GM19240 (cell line): Measurements from ENCODE around the gene ARAP1.

Source experiments
- DNase-seq: peaks from one replicate; pipeline ENCODE4 v3.0.0; 2011; ENCODE audit warnings: low spot score; ENCODE audit not compliant: insufficient read length

The ARAP1 gene

GRCh38 chr11:72763823-72764222 is 11.6 kb upstream of the ARAP1 start:
- DNase-seq: no peak

DNA sequence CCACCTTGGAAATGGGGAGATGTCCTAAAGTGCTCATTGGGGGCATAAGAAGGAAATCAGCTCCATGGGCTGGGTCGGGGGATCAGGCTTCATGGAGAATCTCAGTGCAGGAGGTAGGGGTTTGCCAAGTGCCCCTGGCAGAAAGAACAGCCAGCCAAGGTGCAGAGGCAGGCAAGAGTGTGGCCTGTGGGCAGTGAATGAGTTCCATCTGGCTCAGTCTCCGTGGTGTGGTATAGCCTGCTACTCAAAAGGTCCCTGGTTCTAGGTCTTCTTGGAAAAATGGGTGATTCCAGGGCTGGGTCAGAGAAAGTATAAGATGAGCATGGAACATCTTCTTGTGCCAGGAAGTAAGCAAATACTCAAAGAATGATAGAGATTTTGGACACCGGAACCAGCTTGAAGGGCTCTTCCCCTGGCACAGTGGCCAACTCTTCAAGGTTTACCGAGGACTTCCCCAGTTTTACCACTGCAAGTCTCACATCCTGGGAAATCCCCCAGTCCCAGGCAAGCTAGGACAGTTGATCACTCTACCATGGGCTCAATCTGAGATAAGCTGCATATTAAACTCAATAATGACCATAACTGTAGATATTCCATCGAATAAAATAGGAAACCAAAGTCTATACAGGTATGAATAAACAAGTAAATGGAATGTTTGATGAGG is 10.6 kb upstream of the ARAP1 start:
- DNase-seq: no peak

GRCh38 chr11:72760539-72761405 is 8.6 kb upstream of the ARAP1 start:
- DNase-seq: no peak

DNA sequence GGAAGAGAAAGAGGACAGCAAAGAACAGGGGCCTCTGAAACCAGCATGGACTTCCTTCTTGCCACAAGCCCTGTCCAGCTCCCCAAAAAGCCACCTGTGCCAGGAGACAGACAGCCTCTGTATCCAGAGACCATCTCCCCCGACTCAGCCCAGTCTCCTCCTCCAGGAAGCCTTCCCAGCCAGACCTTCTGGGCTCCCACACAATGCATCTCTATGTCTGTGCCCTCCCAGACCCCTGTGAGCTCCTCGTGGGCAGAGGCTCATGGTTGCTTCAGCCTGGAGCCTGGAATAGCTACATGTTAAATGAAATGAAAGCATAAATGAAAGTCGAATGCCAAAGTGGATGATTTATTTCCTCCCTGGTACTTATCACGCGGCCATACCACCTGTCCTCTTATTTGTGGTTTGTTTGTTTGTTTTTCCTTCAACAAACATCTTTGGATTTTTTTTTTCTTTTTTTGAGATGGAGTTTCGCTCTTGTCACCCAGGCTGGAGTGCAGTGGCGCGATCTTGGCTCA is 7.3 kb upstream of the ARAP1 start:
- DNase-seq: no peak

- no peak for DNase-seq
Measured at GRCh38 chr11:72758690-72759389, 6.6 kb upstream of the ARAP1 start.

- no peak for DNase-seq
Measured at GRCh38 chr11:72758304-72758689, 6.1 kb upstream of the ARAP1 start.

GRCh38 chr11:72755713-72756285 is 3.6 kb upstream of the ARAP1 start:
- no peak for DNase-seq

GRCh38 chr11:72754544-72755155 is 2.4 kb upstream of the ARAP1 start:
- no peak for DNase-seq

DNA sequence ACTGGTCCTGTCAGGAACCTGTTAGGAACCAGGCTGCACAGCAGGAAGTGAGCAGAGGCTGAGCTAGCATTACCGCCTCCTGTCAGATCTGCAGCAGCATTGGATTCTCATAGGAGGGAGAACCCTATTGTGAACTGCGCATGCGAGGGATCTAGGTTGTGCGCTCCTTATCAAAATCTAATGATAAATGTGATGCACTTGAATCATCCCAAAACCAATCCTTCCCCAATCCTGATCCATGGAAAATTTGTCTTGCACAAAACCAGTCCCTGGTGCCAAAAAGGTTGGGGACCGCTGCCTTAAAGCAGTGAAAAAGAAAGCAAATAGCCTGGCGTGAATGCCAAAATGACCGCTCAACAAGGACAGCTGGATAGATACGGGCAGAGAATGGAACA is 1.9 kb upstream of the ARAP1 start:
- DNase-seq: no peak

DNA sequence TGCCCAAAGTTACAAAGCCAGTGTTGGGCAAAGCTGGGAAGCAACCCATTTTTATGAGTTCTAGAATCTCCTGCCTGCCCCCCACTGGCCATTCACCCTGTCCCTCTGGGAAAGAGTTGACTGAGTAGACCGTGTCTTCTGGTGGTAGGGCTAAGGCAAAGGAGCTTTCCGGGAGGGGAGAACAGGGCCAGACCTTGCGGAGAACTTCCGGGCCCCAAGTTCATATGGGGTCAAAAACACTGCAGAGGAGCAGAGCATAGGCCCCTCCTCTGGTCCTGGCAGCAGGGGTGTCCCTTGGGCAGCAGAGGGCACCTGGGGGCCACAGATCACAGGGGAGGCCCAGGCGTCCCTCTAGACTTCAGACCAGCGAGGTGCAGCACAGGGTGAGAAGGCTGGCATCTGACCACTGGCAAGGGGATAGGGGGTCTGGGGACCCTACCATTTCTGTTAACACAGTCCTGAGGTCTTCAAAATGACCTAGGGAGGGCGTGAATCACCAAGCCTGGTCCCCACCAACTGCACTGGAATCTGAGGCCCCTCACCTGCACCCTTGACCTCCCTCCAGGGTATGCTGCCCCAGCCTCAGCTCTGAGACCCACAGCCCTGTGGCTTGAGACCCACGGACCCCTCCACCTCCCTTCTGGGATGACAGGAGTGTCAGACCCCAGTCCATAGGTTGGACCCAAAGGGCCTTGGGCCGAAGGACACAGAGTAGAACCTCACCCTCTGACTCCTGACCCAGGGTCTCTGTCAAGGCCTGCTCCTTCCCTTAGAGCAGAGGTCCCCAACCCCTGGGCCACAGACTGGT is 1.3 kb upstream of the ARAP1 start:
- no peak for DNase-seq

DNA sequence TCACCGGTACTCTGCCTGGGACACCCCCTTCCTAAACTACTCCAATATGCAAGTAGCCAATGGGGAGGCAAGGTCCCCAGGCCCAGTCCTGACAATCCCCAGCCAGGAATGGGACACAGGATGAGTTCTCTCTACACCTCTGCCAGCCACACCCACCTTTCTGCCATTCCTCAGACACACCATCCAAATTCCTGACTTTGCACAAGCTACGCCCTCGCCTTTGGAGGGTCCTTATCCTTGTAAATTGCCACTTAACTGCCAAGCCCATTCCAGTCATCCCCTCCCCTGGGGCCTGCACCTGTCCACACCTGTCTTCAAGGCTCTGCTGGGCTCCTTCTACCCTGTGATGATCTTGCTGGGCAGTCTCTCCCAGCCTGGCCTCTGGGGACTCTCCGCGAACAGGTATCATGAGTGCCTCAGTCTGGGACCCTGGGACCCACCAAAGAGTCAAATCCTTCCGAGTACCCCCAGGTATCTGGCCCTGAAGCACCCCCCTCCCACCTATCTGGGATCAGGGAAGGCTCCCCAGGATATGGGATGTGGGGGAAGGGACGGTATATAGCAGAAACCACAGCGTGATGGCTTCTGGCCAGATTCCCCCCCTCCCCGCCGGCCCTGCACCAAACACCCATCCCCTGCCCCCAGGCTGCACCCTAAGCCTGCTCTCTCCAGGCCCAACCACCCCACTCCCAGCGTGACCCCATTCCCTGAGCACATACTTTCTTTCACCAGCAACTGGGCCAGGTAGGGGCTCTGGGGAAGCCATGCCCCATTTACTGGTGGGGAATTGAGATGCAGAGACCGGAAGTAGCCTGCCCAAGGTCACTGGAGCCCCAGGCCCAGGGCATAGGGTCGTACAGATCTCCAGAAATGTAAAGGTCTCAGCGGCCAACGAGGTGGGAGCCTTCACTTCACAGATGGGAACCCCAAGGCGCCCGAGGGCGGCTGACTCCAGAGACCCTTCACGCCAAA is 806 bp downstream of the ARAP1 start:
- no peak for DNase-seq

DNA sequence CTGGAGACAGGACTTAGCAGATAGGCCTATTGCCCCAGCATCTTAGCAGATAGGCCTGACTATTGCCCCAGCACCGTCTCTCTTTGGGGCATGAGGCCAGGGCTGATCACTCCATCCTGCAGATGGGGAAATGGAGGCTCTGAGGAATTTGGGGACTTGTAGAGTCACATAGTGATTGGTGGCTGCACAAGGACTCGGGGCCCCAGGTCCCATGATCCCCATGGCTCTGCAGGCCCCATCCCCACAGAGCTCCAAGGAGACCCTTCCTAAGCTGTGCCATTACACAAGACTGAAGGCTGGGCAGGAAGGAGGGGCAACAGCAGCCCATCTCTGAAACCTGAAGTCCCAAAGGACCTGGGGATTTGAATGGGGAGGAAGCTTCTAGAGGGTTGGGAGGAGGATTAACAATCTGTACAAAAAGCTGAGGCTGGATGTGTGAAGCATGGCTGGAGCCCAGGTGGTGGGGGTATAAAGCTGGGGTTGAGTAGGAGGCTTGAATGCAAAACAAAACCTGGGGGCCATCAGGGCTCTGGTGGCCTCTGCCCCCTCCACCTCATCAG is 1.6 kb downstream of the ARAP1 start:
- no peak for DNase-seq

GRCh38 chr11:72750086-72750485 is 2.1 kb downstream of the ARAP1 start:
- DNase-seq: no peak

- DNase-seq: no peak
Measured at GRCh38 chr11:72747289-72747855, 4.8 kb downstream of the ARAP1 start.

DNA sequence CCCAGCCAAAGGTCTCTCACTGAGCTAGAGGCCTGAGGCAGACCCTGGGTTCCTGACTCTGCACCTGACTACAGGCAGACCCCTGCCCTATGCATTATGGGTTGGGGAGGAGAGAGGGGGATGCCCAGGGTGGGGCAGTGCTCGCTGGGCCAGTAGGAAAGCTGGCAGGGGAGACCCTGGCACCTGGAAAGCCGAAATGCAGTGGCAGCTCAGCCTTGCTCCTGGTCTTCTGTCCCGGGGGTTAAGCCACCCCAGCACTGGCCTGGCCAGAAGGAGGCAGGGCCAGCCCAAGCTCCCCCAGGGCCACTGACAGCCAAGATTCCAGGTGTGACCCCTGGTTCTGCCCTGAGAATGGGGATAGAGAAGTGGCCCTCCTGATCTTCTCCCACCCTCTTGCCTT is 5.4 kb downstream of the ARAP1 start:
- DNase-seq: no peak

GRCh38 chr11:72745925-72746550 is 6.2 kb downstream of the ARAP1 start:
- DNase-seq: no peak

GRCh38 chr11:72745511-72745910 is 6.7 kb downstream of the ARAP1 start:
- no peak for DNase-seq

DNA sequence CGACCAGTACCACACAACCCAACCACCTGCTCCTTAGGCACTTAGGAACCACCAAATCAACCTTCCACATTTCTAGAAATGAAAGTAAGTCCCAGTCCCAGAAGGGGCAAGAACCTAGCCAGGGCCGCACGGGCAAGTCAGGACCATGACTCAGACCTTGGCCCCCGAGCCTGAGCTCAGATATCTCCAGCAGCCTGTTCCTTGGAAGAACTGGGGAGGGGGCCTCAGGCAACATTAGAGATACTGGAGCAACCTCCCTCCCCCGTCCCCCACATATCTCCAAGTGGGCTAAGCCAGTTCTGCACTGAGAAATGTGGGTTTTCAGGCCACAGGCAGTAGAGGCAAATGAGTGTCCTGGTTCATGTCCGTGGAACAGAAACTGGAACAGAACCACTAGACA is 7.7 kb downstream of the ARAP1 start:
- no peak for DNase-seq
